HUDEP-2 (cell line): Measurements from ENCODE around the gene IDH3B.
"Not testable (repeated sequence)": the region's sequence is repeated elsewhere in the genome, so short reads cannot be mapped to it uniquely, and the experiment has no call there.

ENCODE experiments used
- DNase-seq, 76 experiments: peaks; one replicate each; lab custom pipeline; 2025; ENCODE audit not compliant: unreplicated experiment in 76 of 76; lab: John Stamatoyannopoulos, UW

The IDH3B gene

GRCh38 chr20:2663887-2664719, at the start of gene IDH3B:
TSS of gene IDH3B (minus strand) at chr20:2664216. CDS start at chr20:2664188, 28 bp downstream.
- DNase-seq = peak in 73 of 76 experiments; percentile 33 to 92 (median 76)

GRCh38 chr20:2713285-2713684, 49.3 kb upstream of the IDH3B start:
- peak in 3 of 76 experiments; percentile 7 to 15 (median 8) for DNase-seq

- no peak for DNase-seq
Measured at GRCh38 chr20:2709205-2709981, 45.4 kb upstream of the IDH3B start.

GRCh38 chr20:2708665-2709064, 44.6 kb upstream of the IDH3B start:
- no peak for DNase-seq

GRCh38 chr20:2708073-2708415, 44.0 kb upstream of the IDH3B start:
- no peak for DNase-seq

GRCh38 chr20:2707353-2708072, 43.5 kb upstream of the IDH3B start:
- no peak for DNase-seq

GRCh38 chr20:2706688-2707352, 42.8 kb upstream of the IDH3B start:
- DNase-seq = no peak

GRCh38 chr20:2705931-2706645, 42.1 kb upstream of the IDH3B start:
- no peak for DNase-seq

- DNase-seq = no peak
Measured at GRCh38 chr20:2703716-2704475, 39.9 kb upstream of the IDH3B start.

- no peak for DNase-seq
Measured at GRCh38 chr20:2701671-2702081, 37.7 kb upstream of the IDH3B start.

- no peak for DNase-seq
Measured at GRCh38 chr20:2700913-2701620, 37.1 kb upstream of the IDH3B start.

GRCh38 chr20:2699775-2700413, 35.9 kb upstream of the IDH3B start:
- DNase-seq = no peak

GRCh38 chr20:2698912-2699311, 34.9 kb upstream of the IDH3B start:
- DNase-seq = no peak

- DNase-seq = no peak
Measured at GRCh38 chr20:2698186-2698817, 34.3 kb upstream of the IDH3B start.

GRCh38 chr20:2697768-2698167, 33.8 kb upstream of the IDH3B start:
- no peak for DNase-seq

- DNase-seq = no peak
Measured at GRCh38 chr20:2696646-2697045, 32.6 kb upstream of the IDH3B start.

GRCh38 chr20:2695984-2696525, 32.0 kb upstream of the IDH3B start:
- DNase-seq = not testable (repeated sequence)
